GM18508 (cell line): ENCODE measurements around the gene ID3.

Experiments
- ATAC-seq: cut with Tn5 transposase; IDR thresholded peaks from one replicate; pipeline ENCODE4 v1.9.1; 2021; ENCODE audit warnings: moderate number of reproducible peaks; ENCODE audit not compliant: insufficient read depth, unreplicated experiment

The ID3 gene, protein sequence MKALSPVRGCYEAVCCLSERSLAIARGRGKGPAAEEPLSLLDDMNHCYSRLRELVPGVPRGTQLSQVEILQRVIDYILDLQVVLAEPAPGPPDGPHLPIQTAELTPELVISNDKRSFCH

DNA sequence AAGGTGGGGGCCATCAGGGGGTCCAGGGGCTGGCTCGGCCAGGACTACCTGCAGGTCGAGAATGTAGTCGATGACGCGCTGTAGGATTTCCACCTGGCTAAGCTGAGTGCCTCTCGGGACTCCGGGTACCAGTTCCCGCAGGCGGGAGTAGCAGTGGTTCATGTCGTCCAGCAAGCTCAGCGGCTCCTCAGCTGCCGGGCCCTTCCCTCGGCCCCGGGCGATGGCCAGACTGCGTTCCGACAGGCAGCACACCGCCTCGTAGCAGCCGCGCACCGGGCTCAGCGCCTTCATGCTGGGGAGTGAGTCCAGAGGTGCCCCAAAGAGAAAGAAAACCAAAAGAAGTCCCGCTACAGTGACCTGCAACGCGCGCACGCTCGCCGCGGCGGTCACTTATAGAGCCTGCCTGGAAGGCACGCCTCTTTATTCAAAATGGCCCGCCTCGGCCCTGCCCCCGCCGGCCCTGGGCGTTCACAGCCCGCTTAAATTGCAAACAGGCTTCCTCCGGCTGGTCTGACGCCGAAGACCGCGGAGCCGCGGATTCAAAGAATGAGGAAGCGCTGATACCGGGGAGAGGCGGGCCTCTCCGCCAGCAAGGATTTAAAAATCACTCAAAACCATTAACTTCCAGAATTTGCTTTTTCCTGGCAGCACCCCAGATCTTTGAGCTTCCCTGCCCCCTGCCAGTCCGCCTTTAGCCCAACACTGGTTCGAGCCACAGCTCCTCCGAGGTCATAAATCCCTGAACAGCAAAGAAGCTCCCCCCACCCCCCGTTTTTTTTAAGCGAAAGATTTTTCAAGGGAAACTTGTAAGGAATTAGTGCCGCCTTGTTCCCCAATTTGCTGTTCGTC, at the start of gene ID3:
Gene ID3 (minus strand): TSS at position 366 of the 849 bp plus-strand sequence. CDS start 75 bp downstream, at position 291.
- peak; percentile 41 for ATAC-seq

DNA sequence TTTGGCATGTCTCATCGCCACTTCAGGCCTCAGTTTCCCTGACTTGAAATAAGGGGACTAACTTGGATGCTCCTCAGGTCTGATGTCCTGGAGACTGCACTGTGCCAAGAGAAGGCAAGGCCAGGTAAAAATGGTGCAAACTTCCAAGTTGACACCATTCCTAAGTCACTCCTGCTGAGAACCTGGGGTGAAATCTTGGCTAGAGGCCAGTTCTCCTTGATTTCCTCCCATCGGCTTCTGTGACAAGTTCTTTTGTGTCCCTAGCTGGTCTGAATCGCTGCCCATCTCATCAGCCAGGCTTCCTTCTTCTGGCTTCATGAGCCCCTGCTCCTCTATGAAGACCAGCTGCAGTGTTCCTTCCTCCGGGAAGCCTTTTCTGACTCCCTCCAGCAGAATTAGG, 48.6 kb upstream of the ID3 start:
- ATAC-seq: no peak

DNA sequence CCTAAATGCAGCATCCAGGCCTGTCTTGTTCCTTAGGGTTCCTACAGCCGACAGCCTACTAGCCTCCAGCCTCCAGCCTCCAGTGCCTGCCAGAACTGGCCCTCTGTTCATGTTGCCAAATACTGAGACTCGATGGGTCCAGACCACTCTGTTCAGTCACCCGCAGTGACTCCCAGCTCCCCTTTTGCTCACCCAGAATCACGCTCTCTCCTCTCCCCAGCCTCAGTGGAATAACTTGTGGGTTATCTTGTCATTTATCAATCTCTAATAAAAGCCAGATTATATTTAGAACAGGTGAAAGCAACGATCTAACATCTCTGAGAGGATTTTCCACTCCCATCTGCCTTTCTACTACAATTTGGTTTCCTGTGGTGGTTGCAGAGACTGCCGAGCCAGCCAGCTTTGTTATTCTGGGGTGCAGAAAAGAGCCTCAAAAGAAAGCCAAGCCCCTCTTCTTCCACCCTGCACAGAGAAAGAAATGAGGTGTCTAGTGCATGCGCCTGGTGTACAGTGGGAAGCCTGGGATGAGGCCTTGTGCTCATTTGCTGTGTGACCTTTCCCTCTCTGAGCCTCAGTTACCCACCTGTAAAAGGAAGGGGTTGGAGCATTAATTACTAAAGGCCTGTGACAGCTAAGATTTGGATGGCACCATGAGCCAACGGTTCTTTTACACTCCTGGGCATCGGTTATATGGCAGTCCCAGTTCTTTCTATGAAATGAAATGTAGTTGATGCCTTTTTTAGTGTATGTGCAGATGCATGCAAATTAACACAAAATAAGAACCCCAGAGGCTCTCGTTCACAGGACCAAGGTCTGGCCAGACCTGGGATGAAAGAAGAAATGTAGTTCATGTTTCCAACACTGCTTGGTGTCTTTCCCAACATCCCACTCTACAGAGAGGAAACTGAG, 42.9 kb upstream of the ID3 start:
- ATAC-seq: no peak

DNA sequence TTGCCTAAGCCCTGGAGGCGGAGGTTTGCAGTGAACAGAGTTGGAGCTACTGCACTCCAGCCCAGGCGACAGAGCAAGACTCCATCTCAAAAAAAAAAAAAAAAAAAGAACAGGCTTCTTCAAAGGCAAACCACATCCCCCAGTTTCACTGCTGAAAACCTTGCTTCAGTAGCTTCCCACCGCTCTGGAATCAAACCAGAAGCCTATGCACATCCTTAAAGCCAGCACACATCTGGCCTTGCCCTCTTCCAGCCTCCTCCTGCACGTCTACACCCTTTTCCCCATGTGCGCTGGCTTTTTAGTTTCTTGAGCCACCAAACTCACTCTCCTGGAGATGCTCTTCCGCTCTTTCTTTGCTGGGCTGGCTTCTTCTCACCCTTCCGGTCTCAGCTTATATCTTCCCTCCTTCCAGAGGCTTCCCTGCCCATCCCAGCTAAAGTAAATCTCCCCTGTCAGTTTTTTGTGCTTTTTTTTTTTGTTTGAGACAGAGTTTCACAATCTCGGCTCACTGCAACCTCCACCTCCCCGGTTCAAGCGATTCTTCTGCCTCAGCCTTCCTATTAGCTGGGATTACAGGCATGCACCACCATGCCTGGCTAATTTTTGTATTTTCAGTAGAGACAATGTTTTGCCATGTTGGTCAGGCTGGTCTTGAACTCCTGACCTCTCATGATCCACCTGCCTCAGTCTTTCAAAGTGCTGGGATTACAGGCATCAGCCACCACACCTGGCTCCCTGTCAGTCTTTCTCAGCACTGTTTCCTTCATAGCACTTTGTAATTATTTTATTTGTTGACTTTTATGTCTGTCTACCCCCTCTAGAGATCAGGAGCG, 42.0 kb upstream of the ID3 start:
- ATAC-seq: no peak

DNA sequence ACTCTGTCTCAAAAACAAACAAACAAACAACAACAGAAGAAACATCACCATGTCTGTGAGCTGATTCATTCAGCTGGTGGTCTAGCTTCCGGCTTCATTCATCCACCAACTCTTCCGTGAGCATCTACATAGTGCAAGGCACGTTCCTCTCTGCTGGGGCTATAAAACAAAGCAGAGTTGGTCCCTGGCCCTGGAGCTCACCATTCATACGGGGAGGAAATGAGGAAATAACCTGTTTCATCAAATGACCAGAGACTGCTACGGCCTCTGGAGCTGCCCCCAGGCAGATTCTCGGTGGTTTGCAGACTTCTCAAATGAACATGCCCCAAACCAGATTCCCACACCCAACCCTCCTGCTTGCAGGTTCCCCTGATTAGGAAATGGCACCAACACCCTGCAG, 41.0 kb upstream of the ID3 start:
- ATAC-seq: no peak

DNA sequence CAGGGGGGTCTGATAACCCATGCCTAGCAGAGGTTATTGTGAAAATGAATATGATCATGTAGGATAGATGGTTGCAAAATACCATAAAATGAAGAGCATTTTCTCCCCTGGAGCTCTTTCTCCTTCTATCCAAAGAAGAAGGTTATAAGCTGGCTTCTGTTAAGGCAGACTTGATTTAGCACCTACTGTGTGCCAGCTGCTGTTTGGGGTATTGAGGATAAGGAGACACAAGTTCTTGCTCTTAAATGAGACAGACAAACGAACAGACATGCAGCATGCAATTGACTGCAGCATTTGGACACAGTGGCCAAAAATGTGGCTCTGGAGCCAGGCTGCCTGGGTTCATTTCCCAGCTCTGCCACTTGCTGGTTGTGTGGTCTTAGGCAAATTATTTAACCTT, 39.8 kb upstream of the ID3 start:
- no peak for ATAC-seq

DNA sequence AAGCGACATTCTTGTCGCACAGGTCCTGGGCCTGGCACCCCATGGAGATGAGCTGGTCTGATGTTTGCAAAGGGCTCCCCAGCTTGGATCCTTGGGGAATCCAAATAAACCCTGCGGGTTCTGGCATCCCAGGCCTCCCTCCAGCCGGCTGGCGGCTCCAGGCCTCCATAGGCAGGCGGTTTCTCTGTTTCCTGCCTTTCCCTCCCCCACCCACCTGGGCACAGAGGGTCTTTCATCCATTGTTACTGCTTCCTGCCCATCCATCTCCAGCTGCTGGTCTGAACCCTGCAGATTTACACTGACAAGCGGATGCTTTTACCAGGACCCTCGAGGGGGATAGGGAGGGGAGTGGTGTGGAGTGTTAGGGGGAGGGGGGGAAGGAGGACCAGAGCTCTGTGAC, 39.1 kb upstream of the ID3 start:
- ATAC-seq: no peak

DNA sequence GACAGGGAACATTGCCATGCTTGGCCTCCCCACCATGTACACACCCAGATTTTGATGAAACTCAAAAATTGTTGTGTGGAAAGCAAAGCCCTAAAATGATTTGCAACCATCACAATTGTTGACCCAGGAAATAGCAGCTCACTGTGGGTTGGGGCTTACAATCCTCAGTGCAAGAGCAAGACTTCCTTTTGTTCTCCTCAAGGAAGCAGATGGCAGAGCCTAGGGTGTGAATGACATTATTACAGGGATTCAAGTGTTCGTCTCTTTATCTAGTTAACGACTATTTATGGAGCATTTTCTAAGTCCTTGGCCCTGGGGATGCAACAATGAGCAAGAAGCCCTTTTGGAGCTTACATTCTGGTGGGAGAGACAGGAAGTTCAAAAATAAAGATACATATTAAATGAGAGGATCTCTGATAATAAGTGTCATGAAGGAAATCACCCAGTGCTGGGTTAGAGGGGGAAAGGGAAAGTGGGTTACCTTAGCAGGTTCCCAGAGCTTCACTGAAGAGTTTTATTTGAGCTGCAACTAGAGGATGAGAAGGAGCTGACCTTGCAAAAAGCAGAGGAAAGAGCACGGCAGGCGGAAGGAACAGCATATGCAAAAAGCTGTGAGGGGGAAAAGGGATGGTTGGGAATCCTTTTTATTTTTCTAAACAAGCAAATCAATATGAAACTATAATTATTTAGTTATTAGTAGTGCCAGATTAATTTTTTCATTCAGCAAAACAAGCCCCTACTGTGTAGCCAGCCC, 38.5 kb upstream of the ID3 start:
- ATAC-seq: no peak

DNA sequence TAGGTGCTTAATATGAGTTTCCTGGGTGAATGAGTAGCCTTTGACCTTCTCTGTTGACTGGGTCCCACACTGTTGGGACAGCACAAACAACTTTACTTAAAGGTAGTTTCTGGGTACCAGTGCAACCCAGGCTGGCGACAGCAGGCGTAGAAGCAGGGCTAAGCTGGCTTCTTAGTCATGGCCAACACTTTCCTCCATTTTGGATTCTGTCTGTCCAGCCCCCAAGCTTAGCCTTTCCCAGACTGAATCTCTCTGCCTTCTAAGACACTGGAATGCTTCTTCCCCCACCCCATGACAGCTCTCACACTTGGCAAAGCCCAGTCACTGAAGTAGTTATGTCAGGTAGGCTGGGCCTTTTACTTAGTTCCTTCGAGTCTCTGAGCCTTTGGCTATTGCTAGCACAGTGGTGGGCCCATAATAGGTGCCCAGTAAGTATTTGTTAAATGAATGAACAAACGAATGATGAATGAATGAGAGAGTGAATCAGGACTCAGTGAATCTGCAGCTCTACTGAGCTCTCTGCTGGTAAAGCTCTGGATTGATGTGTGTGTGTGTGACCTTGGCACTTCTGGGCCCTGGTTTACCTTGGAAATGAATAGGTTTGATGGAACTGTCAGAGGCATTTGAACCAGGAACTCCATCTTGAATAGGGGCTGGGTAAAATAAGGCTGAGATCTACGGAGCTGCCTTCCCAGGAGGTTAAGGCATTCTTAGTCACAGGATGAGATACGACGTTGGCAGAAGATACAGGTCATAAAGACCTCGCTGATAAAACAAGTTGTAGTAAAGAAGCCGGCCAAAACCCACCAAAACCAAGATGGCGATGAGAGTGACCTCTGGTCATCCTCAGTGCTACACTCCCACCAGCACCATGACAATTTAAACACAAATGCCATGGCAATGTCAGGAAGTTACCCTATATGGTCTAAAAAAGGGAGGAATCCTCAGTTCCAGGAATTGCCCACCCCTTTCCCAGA, 37.4 kb upstream of the ID3 start:
- ATAC-seq: no peak

DNA sequence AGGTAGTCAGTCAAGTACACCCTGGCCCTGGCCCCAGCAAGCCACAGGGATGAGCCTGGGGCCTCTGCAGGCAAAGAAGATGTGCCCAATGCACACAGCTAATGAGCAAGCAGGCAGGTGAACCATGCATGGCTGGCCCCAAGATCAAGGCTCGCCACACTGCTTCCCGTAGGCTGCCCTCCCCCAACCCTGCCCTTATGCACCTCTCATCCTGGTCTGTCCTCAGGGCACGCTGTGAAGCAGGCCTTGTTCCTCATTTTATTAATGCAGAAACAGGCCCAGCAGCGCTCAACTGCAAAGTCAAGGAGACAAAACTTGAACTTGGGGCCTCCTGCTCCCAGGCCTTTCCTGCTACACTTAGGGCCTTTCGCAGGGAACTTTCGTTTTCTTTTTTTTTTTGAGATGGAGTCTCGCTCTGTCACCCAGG, 35.6 kb upstream of the ID3 start:
- ATAC-seq: no peak

DNA sequence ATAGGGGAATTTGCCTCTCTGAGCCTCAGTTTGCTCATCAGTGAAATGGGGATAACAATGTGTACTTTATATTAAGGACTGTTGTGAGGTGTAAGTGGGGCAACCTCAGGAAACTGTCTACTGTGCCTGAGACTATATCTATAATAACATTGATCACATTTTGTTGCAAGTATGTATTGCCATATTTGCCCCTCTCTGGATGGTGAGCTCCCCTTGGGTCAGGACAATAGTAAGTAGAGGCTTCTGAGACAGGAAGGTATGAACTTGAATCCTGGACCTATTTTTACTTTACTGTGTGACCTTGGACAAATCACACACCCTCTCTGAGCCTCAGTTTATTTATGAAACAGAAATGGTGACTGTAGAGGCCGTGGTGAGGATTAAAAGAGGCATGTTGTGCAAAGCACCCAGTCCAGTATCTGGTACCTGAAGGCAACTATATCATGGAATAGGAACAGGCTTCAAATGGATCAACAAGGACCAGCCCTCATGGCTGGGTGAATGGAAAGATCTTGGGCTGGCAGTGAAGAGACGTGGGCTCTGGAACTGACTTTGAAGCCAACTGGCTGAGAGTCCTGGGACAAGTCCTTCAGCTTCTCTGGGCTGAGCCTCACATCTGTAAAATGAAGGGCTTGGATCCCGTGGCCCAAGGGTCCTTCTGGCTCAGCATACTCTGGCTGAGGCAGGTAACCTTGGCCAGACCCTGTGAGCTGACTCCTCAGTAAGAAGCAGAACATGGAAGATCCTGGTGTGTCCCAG, 35.0 kb upstream of the ID3 start:
- no peak for ATAC-seq

DNA sequence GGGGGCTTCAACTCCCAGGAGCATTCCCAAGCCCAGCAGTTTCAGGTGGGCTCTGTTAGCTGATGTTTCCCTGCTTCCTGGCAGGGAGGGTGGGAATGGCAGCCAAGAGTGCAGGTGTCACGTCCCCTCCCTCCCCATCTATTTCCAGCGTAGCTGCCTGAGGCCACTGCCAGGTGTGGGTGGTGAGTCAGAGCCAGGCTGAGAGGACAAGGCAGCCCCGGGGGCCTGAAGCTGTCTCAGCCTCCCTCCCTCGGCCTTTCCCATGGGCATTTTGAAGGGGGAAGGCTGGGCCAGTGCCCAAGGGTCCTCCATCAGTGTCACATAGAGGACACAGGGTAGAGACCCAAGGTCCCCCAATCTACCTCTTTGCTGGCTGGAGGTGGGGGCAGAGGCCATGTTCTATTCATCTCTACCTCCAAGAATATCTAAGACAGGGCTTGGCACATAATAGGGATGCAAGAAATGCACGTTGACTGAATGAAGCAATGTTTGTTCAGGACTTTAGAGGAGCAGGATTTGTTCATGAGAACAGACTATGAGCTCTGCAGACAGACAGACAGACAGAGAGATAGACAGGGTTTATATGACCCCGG, 34.4 kb upstream of the ID3 start:
- ATAC-seq: no peak

DNA sequence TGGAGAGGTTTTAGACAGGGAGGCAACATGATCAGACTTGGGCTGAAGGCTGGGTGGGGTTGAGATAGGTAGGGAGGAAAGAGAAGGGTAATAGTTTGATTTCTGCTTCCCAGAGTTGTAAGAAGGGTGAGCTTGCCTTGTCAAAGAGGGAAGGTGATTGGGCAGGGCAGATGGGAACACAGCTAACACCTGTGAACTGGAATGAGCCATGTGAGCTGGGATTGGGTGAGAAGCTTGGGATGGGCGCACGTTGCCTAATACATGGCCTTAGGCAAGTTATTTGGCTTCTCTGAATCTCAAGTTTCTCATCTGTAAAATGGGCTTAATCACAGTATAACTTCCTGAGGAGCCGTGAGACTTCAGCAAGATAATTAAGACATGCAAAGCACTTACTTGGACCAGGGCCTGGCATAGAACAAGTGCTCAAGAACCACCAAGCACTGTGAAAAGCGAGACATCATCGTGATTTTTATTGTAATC, 33.8 kb upstream of the ID3 start:
- no peak for ATAC-seq

DNA sequence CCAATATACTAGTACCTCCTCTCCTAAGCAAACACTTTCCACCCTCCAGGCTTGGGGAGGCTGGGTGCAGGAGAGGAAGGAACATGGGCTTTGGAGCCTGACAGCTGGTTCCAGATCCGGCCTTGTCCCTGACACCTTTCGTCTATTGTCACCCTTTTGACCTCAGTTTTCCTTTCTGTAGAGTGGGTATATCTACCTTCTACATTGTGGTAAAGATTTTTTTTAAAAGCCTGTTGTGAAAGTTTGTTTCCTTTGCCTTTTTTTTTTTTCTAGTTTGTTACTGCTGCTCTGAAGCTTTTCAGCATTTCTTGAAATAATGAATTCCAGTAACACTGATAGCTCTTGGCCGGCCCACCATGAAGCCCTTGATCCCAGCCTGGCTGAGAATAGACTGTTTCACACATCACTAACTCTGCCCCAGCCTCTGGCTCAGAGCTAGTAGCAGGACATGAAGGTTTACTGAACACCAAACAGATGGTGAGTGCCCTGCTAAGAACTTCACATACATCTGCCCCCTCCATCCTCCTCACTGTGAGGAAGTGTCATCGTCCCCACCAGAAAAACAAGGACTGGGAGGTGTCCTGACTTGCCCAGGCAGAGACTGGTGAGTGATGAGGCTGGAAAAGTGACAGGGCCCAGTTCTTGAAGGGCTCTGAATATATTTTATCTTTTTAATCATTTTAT, 33.0 kb upstream of the ID3 start:
- no peak for ATAC-seq

DNA sequence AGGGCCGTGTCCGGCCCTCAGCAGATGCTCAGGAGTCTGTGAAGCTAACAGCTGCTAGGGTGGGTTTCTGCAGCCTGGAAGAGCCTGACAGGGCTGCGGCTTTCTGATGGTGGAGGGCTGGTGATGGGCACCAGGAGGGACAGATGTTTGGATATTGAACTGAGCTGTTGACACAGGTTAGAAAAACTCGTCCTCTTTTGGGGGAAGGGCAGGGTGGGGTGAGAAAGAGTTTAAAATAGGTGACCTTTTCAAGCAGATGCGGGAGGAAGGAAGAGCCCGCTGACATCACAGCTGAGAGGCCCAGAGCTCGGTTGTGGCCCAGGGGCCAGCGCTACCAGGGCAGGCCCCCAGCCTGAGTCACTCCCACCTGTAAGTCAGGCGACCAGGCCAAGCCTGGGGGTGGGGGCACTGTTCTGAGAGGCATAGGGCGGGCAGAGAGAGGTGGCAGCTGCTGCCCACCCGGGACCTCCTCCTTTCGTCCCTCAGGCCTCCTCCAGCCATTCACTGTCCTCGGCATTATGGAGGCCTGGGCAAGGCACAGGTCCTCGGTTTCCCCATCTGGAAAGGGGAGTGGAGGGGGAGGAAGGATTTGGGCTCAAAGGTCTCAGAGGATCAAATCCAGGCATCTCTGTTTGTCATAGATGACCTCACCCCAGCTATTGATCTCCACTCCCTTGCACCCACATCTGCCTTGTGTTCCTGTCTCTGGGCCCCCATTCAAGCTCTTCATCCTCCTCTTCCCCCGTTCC, 32.3 kb upstream of the ID3 start:
- no peak for ATAC-seq
